H1 (cell line): ENCODE measurements around the gene MAPRE3. TPM values are rescaled to one million over a fixed set of nuclear protein-coding genes. Genes with fewer than 3 reads are reported as not detected.

Experiments
- CTCF ChIA-PET: fragments of 300-600 bp; sonication (Branson Sonifier 250); formaldehyde crosslinking; loops from one replicate; lab custom pipeline; 2021; ENCODE audit not compliant: partially characterized antibody; lab: Charles Lee
- POLR2A ChIA-PET: fragments of 300-600 bp; sonication (Branson Sonifier 250); formaldehyde crosslinking; loops from one replicate; lab custom pipeline; 2021; ENCODE audit warnings: inconsistent platforms; ENCODE audit not compliant: partially characterized antibody; lab: Charles Lee
- DNase-seq, 2 experiments: peaks; one replicate each; pipeline versions ENCODE4 v3.0.0 to v3.0.0-alpha.2; 2010 to 2022; ENCODE audit warnings: low spot score in 2 of 2, low read depth in 1 of 2, mixed read lengths in 1 of 2
- FAIRE-seq: peaks from 2 replicates; lab custom pipeline; 2011; peaks lifted over from hg19 to GRCh38; lab: Jason Lieb, UNC
- H2AFZ ChIP-seq: 2 replicates; pipeline ENCODE4 v1.8.1; 2012; ENCODE audit warnings: low read length, inconsistent platforms
- H2AK5ac ChIP-seq: 2 replicates; pipeline ENCODE4 v1.6.1; 2013; ENCODE audit warnings: low read depth, low read length
- H2BK120ac ChIP-seq: replicated peaks from 2 replicates; pipeline ENCODE3; 2013; ENCODE audit warnings: low read depth, low read length, inconsistent platforms
- H2BK12ac ChIP-seq: 2 replicates; pipeline ENCODE4 v1.6.1; 2013; ENCODE audit warnings: low read depth, low read length
- H2BK15ac ChIP-seq: 2 replicates; pipeline ENCODE4 v1.6.1; 2013; ENCODE audit warnings: low read length
- H2BK20ac ChIP-seq: 2 replicates; pipeline ENCODE4 v1.6.1; 2013; ENCODE audit warnings: low read length
- H2BK5ac ChIP-seq: 2 replicates; pipeline ENCODE4 v1.6.1; 2013; ENCODE audit warnings: low read depth, low read length
- H3K14ac ChIP-seq: 2 replicates; pipeline ENCODE4 v1.6.1; 2013; ENCODE audit warnings: inconsistent platforms; ENCODE audit not compliant: insufficient read length
- H3K18ac ChIP-seq: 2 replicates; pipeline ENCODE4 v1.6.1; 2013; ENCODE audit warnings: low read length; ENCODE audit errors: extremely low read depth
- H3K23ac ChIP-seq: 2 replicates; pipeline ENCODE4 v1.6.1; 2013; ENCODE audit warnings: inconsistent platforms; ENCODE audit not compliant: insufficient read length
- H3K23me2 ChIP-seq: 2 replicates; pipeline ENCODE4 v1.6.1; 2013; ENCODE audit warnings: low read depth, low read length
- H3K27ac ChIP-seq: 2 replicates; pipeline ENCODE4 v1.6.1; 2011; ENCODE audit warnings: low read depth, low read length, inconsistent platforms
- H3K27me3 ChIP-seq, 4 experiments: replicated peaks in 1 of 4; 1 replicate in 1 of 4; 2 replicates in 3 of 4; pipeline versions ENCODE4 v1.6.1 to v1.8.1; 2011 to 2013; ENCODE audit warnings: low read length in 3 of 4, mild to moderate bottlenecking in 3 of 4, inconsistent platforms in 2 of 4, mixed read lengths in 2 of 4, moderate library complexity in 1 of 4; ENCODE audit not compliant: control insufficient read depth in 3 of 4, insufficient read depth in 3 of 4; ENCODE audit errors: extremely low read depth in 1 of 4
- H3K36me3 ChIP-seq, 4 experiments: 2 replicates each; pipeline versions ENCODE4 v1.6.1 to v1.8.1; 2011 to 2013; ENCODE audit warnings: mild to moderate bottlenecking in 4 of 4, low read length in 3 of 4, moderate library complexity in 2 of 4, control low read depth in 1 of 4, inconsistent platforms in 1 of 4; ENCODE audit not compliant: insufficient read depth in 4 of 4, control insufficient read depth in 2 of 4
- H3K4ac ChIP-seq: replicated peaks from 2 replicates; pipeline ENCODE3; 2013; ENCODE audit warnings: low read length, low read depth, mixed read lengths, inconsistent platforms; ENCODE audit not compliant: insufficient read length
- H3K4me1 ChIP-seq, 4 experiments: replicated peaks in 1 of 4; 1 replicate in 1 of 4; 2 replicates in 3 of 4; pipeline versions ENCODE4 v1.6.1 to v1.8.1; 2011 to 2013; ENCODE audit warnings: low read length in 3 of 4, inconsistent platforms in 2 of 4, mixed read lengths in 1 of 4; ENCODE audit not compliant: insufficient read depth in 4 of 4, control insufficient read depth in 3 of 4
- H3K4me2 ChIP-seq, 2 experiments: 2 replicates each; pipeline versions ENCODE4 v1.6.1 to v1.8.1; 2011 to 2013; ENCODE audit warnings: low read depth in 2 of 2, low read length in 2 of 2, control low read depth in 1 of 2, inconsistent platforms in 1 of 2, mild to moderate bottlenecking in 1 of 2; ENCODE audit not compliant: insufficient read depth in 1 of 2
- H3K4me3 ChIP-seq, 4 experiments: fragments of 200-600, 300-600 bp in 1 of 4; sonication (generic), shearing (Covaris generic), sonication (Bioruptor Twin) in 1 of 4; 2 replicates each; pipeline versions ENCODE4 v1.5.1 to v1.8.1; 2011 to 2016; ENCODE audit warnings: low read length in 4 of 4, low read depth in 3 of 4, control low read depth in 2 of 4, inconsistent platforms in 2 of 4, mild to moderate bottlenecking in 2 of 4, mixed read lengths in 1 of 4, moderate library complexity in 1 of 4; ENCODE audit not compliant: insufficient read depth in 2 of 4; ENCODE audit errors: extremely low read depth in 1 of 4
- H3K56ac ChIP-seq: replicated peaks from 2 replicates; pipeline ENCODE3; 2013; ENCODE audit warnings: low read depth, mild to moderate bottlenecking, mixed read lengths, low read length, inconsistent platforms; ENCODE audit not compliant: insufficient read length
- H3K79me1 ChIP-seq: 2 replicates; pipeline ENCODE4 v1.6.1; 2013; ENCODE audit warnings: low read depth, low read length, control low read depth
- H3K79me2 ChIP-seq, 2 experiments: 2 replicates each; pipeline versions ENCODE4 v1.6.1 to v1.8.1; 2012 to 2013; ENCODE audit warnings: low read length in 2 of 2, mild to moderate bottlenecking in 2 of 2, inconsistent platforms in 1 of 2; ENCODE audit not compliant: insufficient read depth in 2 of 2, control insufficient read depth in 1 of 2
- H3K9ac ChIP-seq, 4 experiments: replicated peaks in 1 of 4; 1 replicate in 1 of 4; 2 replicates in 3 of 4; pipeline versions ENCODE4 v1.6.1 to v1.8.1; 2011 to 2013; ENCODE audit warnings: low read depth in 3 of 4, low read length in 3 of 4, control low read depth in 2 of 4, mild to moderate bottlenecking in 2 of 4, moderate library complexity in 2 of 4, inconsistent platforms in 1 of 4; ENCODE audit errors: extremely low read depth in 1 of 4
- H3K9me3 ChIP-seq, 2 experiments: 2 replicates each; pipeline versions ENCODE4 v1.6.1 to v1.8.1; 2012 to 2013; ENCODE audit warnings: mild to moderate bottlenecking in 2 of 2, moderate library complexity in 2 of 2, control low read depth in 1 of 2, inconsistent platforms in 1 of 2, low read depth in 1 of 2, low read length in 1 of 2, mixed read lengths in 1 of 2; ENCODE audit not compliant: insufficient read depth in 2 of 2
- H4K20me1 ChIP-seq, 2 experiments: replicated peaks in 1 of 2; 2 replicates each; pipeline versions ENCODE3 to v1.8.1; 2011 to 2013; ENCODE audit warnings: inconsistent platforms in 2 of 2, low read length in 2 of 2, mild to moderate bottlenecking in 1 of 2; ENCODE audit not compliant: insufficient read depth in 2 of 2, control insufficient read depth in 1 of 2
- H4K5ac ChIP-seq: 2 replicates; pipeline ENCODE4 v1.6.1; 2013; ENCODE audit warnings: low read length, low read depth, mixed read lengths, inconsistent platforms; ENCODE audit not compliant: insufficient read length
- H4K8ac ChIP-seq: 2 replicates; pipeline ENCODE4 v1.8.0; 2013; ENCODE audit warnings: mild to moderate bottlenecking, moderate library complexity, low read length, inconsistent platforms; ENCODE audit not compliant: insufficient read depth; ENCODE audit errors: extremely low read depth
- H4K91ac ChIP-seq: replicated peaks from 2 replicates; pipeline ENCODE3; 2013; ENCODE audit warnings: low read length, mixed read lengths, inconsistent platforms; ENCODE audit not compliant: insufficient read length
- CBX8 ChIP-seq: fragments of 300-800, 300-1000 bp; sonication (generic); IDR thresholded peaks from 2 replicates; pipeline ENCODE4 v1.7.1; 2016; ENCODE audit warnings: low read depth, low read length, borderline replicate concordance
- CHD1 ChIP-seq: IDR thresholded peaks from 2 replicates; pipeline ENCODE4 v1.6.1; 2012; ENCODE audit warnings: low read depth, low read length, improper control_type of control experiment
- FOSL1 ChIP-seq: IDR thresholded peaks from 2 replicates; pipeline ENCODE4 v1.6.1; 2011; ENCODE audit warnings: mild to moderate bottlenecking, low read depth, low read length, moderate library complexity; ENCODE audit not compliant: insufficient read depth
- HDAC2 ChIP-seq, 2 experiments: fragments of 300-600 bp in 1 of 2; sonication (generic) in 1 of 2; IDR thresholded peaks; 2 replicates each; pipeline ENCODE4 v1.6.1; 2011 to 2012; ENCODE audit warnings: low read depth in 2 of 2, low read length in 2 of 2, mild to moderate bottlenecking in 2 of 2, moderate library complexity in 2 of 2, borderline replicate concordance in 1 of 2, inconsistent platforms in 1 of 2
- JUND ChIP-seq: IDR thresholded peaks from 2 replicates; pipeline ENCODE4 v1.6.1; 2011; ENCODE audit warnings: mild to moderate bottlenecking, improper control_type of control experiment, low read length
- KDM4A ChIP-seq: IDR thresholded peaks from one replicate; pipeline ENCODE4 v1.7.1; 2012; ENCODE audit warnings: low read depth, mild to moderate bottlenecking, moderate library complexity, low read length, inconsistent platforms; ENCODE audit not compliant: severe bottlenecking
- SP4 ChIP-seq: IDR thresholded peaks from 2 replicates; pipeline ENCODE4 v1.6.1; 2012; ENCODE audit warnings: low read length, inconsistent platforms
- TBP ChIP-seq: IDR thresholded peaks from 2 replicates; pipeline ENCODE4 v1.6.1; 2011; ENCODE audit warnings: low read depth, low read length, improper control_type of control experiment
- TEAD4 ChIP-seq: IDR thresholded peaks from 2 replicates; pipeline ENCODE4 v1.6.1; 2012; ENCODE audit warnings: low read depth, low read length, inconsistent platforms, mixed read lengths
- ZNF274 ChIP-seq: IDR thresholded peaks from 2 replicates; pipeline ENCODE4 v1.7.0; 2012; ENCODE audit warnings: low read length, borderline replicate concordance; ENCODE audit errors: extremely low read depth
- WGBS, 2 experiments: shearing (Covaris generic) in 1 of 2; methylation state at CpG; one replicate each; pipeline versions ENCODE4 v1.1.6 to v1.1.7; 2013 to 2015; ENCODE audit warnings: low lambda C conversion rate in 2 of 2, mixed read lengths in 2 of 2, inconsistent platforms in 1 of 2, low coverage in 1 of 2, missing lambda C conversion rate in 1 of 2; ENCODE audit not compliant: insufficient replicate concordance in 2 of 2, insufficient coverage in 1 of 2, insufficient read length in 1 of 2; ENCODE audit errors: extremely low coverage in 1 of 2, missing lambda C conversion rate in 1 of 2; 5-methylcytosine and 5-hydroxymethylcytosine counted together
- polyA plus RNA-seq, 7 experiments: library from polyadenylated mRNA; depleted of rRNA in 3 of 7; stranded (reverse) in 5 of 7; unstranded in 2 of 7; fragments of >200 nt in 5 of 7; fragments of 200-250 nt in 2 of 7; gene quantifications; 1 replicate in 5 of 7; 2 replicates in 1 of 7; 4 replicates in 1 of 7; pipeline versions ENCODE4 v1.2.1 to v1.2.3, GENCODE V29; 2011 to 2013; ENCODE audit warnings: missing spikeins in 2 of 7, mixed read lengths in 2 of 7
- total RNA-seq: library from RNA; stranded (reverse); fragmentation: NEBNext Ultra II Directional; extraction: Animal tissue kit (Norgen Biotek cat#: 25700); gene quantifications from 2 replicates; pipeline ENCODE4 v1.2.1, GENCODE V29; 2021

Gene MAPRE3
- total and polyA plus RNA-seq, 2 of the 8 experiments (the other 6 are each of a cell fraction or from before 2014, with no cell fraction given), result 4.9 to 6.6 TPM

GRCh38 chr2:27007416-27008374, 37.3 kb downstream of the MAPRE3 start:
- H4K20me1 ChIP-seq, result no peaks in the 10 kb centered on the region
- H3K79me2 ChIP-seq, result no peaks in the 10 kb centered on the region
- H3K4ac ChIP-seq, result no peak overlapping the region
- H3K56ac ChIP-seq, result no peak overlapping the region
- H3K79me1 ChIP-seq, result no peaks in the 10 kb centered on the region; the same call in 1 of the 2 replicates
- 86% methylated on average over 8 of the region's 8 CpGs; no CpG with 5 or more reads in 1 of the 2 experiments for whole genome bisulfite sequencing, 2 experiments
- no peak overlapping the region for H2BK5ac ChIP-seq
- H3K27ac ChIP-seq, result no peak overlapping the region
- no peak overlapping the region for H4K8ac ChIP-seq
- no peaks in the 10 kb centered on the region for H3K4me1 ChIP-seq
- no peak overlapping the region for H3K4me2 ChIP-seq
- no peak for FAIRE-seq
- H2BK15ac ChIP-seq, result no peak overlapping the region
- no peak overlapping the region for H2BK120ac ChIP-seq
- H3K14ac ChIP-seq, result no peak overlapping the region
- no peaks in the 10 kb centered on the region for H3K23me2 ChIP-seq
- no peak overlapping the region for H2BK20ac ChIP-seq
- no peak overlapping the region for H3K9ac ChIP-seq
- H4K5ac ChIP-seq, result no peak overlapping the region
- ChIA-PET CTCF (interaction anchor here (1.0 to 1.9 kb wide), 5 partner anchors 9 to 161 kb away, joined by 3 to 7 read pairs (median 5); partner anchors contain the start of gene TMEM214), POLR2A (no interaction called here)
- H3K27me3 ChIP-seq, result no peaks in the 10 kb centered on the region; a peak in 2 of 7 replicates
- DNase-seq, result no peak
- no peak overlapping the region for H2BK12ac ChIP-seq
- no peaks in the 10 kb centered on the region for H3K36me3 ChIP-seq
- no peak overlapping the region for H3K18ac ChIP-seq
- H4K91ac ChIP-seq, result no peak overlapping the region
- H3K9me3 ChIP-seq, result peaks cover 5 to 6% of the 10 kb centered on the region in 2 experiments; a peak in 1 of 4 replicates
- no peak overlapping the region for H2AFZ ChIP-seq
- H2AK5ac ChIP-seq, result no peak overlapping the region
- H3K4me3 ChIP-seq, result no peak overlapping the region
- H3K23ac ChIP-seq, result no peak overlapping the region
- TF ChIP-seq FOSL1, result no peak
- no peak for TF ChIP-seq CHD1
- TF ChIP-seq TBP, result no peak
- no peak for TF ChIP-seq JUND
- TF ChIP-seq TEAD4, result no peak
- no peak for TF ChIP-seq SP4
- no peak for TF ChIP-seq KDM4A
- TF ChIP-seq CBX8, result no peak
- no peak for TF ChIP-seq ZNF274
- no peak for TF ChIP-seq HDAC2 (IDR thresholded peaks at IDR 0.05; ENCODE audit: borderline replicate concordance in 1 of 2, low read depth in 2 of 2, low read length in 2 of 2)
